GM18511 (cell line): ENCODE results near the gene MYLIP.
"Not testable (repeated sequence)": the region's sequence is repeated elsewhere in the genome, so short reads cannot be mapped to it uniquely, and the experiment has no call there.

ENCODE experiments used
- ATAC-seq: cut with Tn5 transposase; IDR thresholded peaks from one replicate; pipeline ENCODE4 v1.9.1; 2021; ENCODE audit warnings: mild to moderate bottlenecking, moderate library complexity; ENCODE audit not compliant: unreplicated experiment

Gene MYLIP

GRCh38 chr6:16168858-16169257, 40.0 kb downstream of the MYLIP start:
- ATAC-seq = peak; percentile 67

- no peak for ATAC-seq
Observed at GRCh38 chr6:16171400-16171799, 42.5 kb downstream of the MYLIP start.

- ATAC-seq = no peak
Observed at GRCh38 chr6:16173167-16173940, 44.5 kb downstream of the MYLIP start.

- no peak for ATAC-seq
Observed at GRCh38 chr6:16174416-16175078, 45.7 kb downstream of the MYLIP start.

GRCh38 chr6:16176600-16176999, 47.7 kb downstream of the MYLIP start:
- ATAC-seq = not testable (repeated sequence)

- no peak for ATAC-seq
Observed at GRCh38 chr6:16177881-16178280, 49.0 kb downstream of the MYLIP start.

DNA sequence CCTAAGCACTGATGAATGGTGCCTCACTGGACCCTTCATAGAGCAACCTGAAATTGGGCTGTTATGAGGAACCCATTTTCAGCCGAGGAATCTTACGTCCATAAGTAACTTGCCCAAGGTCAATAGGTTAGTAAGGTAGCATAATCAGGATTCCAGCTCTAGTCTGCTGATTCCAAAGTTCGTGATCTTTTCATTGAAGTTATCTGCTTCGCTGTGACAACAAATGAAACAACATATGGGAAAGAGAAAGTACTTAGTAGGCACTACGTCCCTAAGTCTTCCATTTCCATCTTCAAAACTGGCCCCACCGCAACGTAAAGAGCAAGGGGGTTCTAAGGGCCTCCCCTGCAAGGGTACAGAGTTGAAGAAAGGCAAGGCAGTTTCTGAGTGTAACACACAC, 49.5 kb downstream of the MYLIP start:
- ATAC-seq = no peak

- no peak for ATAC-seq
Observed at GRCh38 chr6:16179063-16179462, 50.2 kb downstream of the MYLIP start.

GRCh38 chr6:16179970-16180431, 51.1 kb downstream of the MYLIP start:
- no peak for ATAC-seq

DNA sequence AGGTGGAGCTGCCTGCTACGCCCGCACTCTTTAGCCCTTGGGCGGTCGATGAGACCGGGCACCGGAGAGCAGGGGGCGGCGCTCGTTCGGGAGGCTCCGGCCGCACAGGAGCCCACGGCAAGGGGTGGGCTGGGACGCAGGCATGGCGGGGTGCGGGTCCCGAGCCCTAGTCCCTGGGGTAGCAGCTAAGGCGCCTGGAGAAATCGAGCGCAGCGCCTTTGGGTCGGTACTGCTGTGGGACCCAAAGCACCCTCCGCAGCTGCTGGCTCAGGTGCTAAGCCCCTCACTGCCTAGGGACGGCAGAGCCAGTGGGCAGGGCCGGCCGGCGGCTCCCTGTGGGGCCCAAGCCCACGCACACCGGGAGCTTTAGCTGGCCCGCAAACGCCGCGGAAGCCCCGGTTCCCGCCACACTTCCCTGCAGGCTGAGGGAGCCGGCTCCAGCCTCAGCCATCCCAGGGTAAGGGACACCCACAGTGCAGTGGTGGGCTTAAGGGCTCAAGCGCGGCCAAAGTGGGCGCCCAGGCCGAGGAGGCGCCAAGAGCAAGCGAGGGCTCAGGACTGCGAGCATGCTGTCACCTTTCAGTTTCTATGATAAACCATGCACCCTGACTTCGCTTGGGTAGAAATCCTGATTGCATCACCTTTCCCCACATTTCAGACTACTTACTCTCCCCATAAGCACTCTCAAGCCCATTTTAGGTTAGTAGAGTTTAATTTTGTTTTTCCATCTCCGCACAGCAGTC, 52.0 kb downstream of the MYLIP start:
- ATAC-seq = no peak

GRCh38 chr6:16181439-16182297, 52.8 kb downstream of the MYLIP start:
- no peak for ATAC-seq

GRCh38 chr6:16183187-16183664, 54.3 kb downstream of the MYLIP start:
- no peak for ATAC-seq

GRCh38 chr6:16184129-16184528, 55.2 kb downstream of the MYLIP start:
- peak; percentile 86 for ATAC-seq

DNA sequence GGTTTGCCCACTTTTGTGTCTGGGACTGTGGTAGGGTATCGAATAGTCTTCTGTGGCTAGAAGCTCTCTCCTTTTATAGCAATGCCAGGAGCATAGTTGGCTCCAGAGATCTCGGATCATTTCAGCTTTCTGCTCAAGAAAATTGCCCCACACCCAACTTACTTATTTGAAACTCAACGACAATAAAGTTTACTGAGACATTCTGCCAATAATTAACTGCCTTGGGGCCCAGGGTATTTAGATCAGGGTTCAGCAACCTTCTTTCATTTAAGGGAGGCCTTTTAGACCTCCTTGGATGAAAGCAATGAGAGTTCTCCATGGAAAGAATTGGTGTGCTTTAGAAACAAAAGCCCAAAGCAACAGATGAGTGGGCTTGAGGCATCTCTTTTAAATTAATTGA, 55.7 kb downstream of the MYLIP start:
- no peak for ATAC-seq

GRCh38 chr6:16187176-16187575, 58.3 kb downstream of the MYLIP start:
- ATAC-seq = no peak

DNA sequence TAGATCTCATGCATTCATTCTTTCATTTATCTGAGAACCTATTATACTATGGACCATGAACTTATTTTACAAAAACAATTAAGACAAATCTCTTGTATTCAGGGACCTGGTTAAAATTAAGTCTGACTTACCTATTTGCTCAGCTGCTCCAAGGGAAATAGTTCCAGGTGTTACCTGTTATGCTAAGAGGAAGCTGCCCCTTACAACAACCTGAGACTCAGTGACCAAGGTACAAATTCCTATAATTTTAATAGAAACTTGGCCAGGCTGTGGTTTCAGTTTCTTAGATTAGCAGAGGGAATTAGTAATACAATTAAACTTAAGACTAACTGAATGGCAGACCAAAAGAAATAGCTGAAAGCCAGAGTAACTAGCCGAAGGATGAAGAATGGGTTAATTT, 61.3 kb downstream of the MYLIP start:
- no peak for ATAC-seq

DNA sequence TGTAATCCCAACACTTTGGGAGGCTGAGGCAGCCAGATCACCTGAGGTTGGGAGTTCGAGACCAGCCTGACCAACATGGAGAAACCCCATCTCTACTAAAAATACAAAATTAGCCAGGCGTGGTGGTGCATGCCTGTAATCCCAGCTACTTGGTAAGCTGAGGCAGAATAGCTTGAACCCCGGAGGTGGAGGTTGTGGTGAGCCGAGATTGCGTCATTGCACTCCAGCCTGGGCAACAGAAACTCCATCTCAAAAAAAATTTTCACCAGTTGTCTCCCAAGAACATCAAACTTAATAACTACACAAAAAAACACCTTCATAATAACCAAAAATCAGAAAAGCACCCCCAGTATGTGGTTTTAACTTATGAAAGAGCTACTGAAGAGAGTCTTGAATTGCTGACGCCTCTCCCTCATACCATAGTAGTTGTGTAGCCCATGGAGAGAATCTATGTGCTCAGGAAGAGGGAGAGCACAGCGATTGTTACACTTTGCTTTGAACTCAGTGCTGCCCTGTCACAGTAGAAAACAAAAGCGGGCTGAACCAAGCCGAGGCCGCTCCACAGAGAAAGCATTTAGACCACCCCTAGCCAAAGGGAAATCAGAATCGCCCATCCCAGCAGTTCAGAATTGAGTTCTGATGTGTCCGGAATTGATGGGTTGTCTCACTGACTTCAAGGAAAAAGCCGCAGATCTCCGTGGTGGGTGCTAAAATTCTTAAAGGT, 67.5 kb downstream of the MYLIP start:
- ATAC-seq = no peak

DNA sequence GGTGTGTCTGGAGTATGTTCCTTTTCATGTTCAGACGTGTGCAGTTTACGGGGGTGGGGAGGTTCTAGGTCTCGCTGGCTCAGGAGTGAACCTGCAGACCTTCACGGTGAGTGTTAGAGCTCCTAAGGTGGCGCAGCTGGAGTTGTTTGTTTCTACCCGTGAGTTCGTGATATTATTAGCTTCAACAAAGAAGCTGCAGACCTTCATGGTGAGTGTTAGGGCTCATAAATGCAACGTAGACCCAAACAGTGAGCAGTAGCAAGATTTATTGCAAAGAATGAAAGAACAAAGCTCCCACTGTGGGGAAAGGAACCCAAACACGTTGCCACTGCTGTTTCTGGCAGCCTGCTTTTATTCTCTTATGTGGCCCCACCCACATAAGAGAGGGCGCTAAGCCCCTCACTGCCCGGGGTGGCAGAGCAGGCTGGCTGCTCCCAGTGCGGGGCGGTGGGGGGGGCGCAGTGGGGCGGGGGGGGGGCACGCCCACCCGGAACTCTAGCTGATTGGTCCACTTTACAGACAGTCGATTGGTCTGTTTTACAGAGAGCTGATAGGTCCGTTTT, 68.2 kb downstream of the MYLIP start:
- no peak for ATAC-seq
